RWPE1 (cell line): ENCODE measurements around the gene CRYM.
"Not testable (repeated sequence)": the region's sequence is repeated elsewhere in the genome, so short reads cannot be mapped to it uniquely, and the experiment has no call there.

ENCODE experiments used
- CTCF ChIA-PET: fragments of 350-600 bp; sonication (Branson Sonifier 250); formaldehyde crosslinking; extraction: SDS; loops from one replicate; lab custom pipeline; 2021; lab: Yijun Ruan, JAX
- POLR2A ChIA-PET: fragments of 400-600 bp; formaldehyde crosslinking; extraction: SDS; loops from one replicate; lab custom pipeline; 2020; ENCODE audit warnings: antibody characterized with exemption; ENCODE audit not compliant: low non-redundant PET; lab: Yijun Ruan, JAX
- DNase-seq: peaks from one replicate; pipeline ENCODE4 v3.0.0; 2012; ENCODE audit warnings: low spot score
- H3K27ac ChIP-seq: fragments of 450-650 bp; 2 replicates; pipeline ENCODE4 v1.5.1; 2017
- TF ChIP-seq, protein P1 (sequence below): fragments of 450-650 bp; conservative IDR thresholded peaks from 2 replicates; pipeline ENCODE4 v1.5.1; 2017; ENCODE audit warnings: low read depth, mild to moderate bottlenecking

CRYM gene

DNA sequence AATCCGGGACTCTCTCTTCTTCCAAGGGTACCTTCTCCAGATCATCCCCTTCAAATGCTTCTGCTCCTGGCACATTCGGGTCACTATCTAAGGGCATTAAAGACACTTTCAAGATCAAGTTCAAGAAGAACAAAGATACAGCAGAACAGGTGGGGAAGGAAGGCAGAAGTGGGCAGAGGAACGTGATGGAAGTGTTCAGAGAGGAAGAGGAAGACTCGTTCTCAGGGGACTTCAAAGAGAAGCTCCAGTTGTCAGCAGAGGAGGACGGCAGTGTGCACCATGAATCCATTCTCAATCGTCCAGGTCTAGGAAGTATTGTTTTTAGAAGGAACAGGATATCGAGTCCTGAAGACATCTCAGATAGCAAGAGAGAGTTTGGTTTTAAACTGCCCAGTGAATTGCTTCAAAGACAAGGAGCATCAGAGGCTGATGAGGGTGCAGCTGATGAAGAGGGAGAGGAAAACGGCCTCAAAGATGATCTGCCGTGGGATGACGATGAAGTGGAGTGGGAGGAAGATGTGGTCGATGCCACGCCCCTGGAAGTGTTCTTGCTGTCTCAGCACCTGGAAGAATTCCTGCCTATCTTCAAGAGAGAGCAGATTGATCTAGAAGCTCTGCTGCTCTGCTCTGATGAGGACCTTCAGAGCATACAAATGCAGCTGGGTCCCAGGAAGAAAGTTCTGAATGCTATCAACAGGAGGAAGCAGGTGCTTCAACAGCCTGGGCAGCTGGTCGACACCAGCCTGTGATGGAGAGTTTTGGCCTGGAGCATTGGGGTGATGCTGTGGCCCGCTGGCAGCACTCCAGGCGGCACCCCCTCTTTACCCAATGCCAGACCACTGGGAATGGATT, 27.8 kb downstream of the CRYM start:
- H3K27ac ChIP-seq = no peak overlapping the region

DNA sequence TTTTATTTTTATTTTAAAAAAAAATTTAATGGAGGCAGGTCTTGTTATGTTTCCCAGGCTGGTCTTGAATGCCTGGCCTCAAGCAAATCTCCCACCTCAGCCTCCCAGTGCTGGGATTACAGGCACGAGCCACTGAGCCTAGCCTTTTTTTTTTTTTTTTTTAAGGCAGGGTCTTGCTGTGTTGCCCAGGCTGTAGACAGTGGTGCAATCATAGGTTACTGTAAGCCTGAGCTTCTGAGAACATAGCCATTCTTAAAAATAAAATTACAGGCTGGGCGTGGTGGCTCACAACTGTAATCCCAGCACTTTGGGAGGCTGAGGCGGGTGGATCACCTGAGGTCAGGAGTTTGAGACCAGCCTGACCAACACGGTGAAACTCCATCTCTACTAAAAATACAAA, 29.9 kb downstream of the CRYM start:
- CTCF ChIA-PET, DNase-seq, H3K27ac ChIP-seq: not testable (repeated sequence)
- POLR2A ChIA-PET = interaction anchor here (0.7 kb wide), 1 partner anchor 35 kb away, joined by 9 read pairs; no protein-coding TSS in a partner anchor

More for the DNA sequence above, 27.8 kb downstream of the CRYM start:
- ChIA-PET CTCF (no interaction called here), POLR2A (no interaction called here)
- TF ChIP-seq, protein P1, sequence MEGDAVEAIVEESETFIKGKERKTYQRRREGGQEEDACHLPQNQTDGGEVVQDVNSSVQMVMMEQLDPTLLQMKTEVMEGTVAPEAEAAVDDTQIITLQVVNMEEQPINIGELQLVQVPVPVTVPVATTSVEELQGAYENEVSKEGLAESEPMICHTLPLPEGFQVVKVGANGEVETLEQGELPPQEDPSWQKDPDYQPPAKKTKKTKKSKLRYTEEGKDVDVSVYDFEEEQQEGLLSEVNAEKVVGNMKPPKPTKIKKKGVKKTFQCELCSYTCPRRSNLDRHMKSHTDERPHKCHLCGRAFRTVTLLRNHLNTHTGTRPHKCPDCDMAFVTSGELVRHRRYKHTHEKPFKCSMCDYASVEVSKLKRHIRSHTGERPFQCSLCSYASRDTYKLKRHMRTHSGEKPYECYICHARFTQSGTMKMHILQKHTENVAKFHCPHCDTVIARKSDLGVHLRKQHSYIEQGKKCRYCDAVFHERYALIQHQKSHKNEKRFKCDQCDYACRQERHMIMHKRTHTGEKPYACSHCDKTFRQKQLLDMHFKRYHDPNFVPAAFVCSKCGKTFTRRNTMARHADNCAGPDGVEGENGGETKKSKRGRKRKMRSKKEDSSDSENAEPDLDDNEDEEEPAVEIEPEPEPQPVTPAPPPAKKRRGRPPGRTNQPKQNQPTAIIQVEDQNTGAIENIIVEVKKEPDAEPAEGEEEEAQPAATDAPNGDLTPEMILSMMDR = no peak
- no peak for DNase-seq

DNA sequence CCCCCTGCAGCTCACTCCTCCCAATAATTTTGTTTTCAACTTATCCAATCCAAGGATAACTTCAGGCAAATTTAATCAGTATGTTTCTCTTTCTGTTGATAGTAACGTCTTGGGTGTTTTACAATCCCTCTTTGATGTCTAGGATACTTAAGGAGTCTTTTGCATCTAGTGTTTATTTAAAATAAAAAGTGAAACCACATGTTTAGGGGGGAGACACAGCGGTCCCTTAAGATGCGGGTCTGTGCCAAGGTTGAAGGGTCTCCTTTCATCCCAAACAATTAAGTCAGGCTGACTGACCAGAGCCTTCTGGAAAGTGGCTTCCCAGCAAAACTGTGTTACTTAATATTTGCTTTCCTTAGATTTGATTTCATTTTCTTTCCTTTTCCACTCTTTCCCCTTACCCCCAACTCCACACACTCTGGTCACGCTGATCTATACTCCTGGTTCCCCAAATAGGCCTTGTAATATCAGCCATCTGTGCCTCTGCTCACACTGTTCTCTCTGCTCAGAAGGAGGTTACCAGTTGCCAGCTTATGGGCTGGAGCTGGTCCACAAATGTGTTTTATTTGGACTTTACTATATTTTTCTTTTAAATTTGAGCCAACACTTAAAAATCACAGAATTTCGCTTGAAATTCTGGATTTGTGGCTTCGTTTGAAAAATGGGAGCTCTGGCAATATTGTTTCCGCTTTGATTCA, 33.4 kb downstream of the CRYM start:
- H3K27ac ChIP-seq = no peak overlapping the region
- ChIA-PET CTCF (no interaction called here), POLR2A (no interaction called here)
- no peak for DNase-seq
- TF ChIP-seq, protein P1 = no peak

DNA sequence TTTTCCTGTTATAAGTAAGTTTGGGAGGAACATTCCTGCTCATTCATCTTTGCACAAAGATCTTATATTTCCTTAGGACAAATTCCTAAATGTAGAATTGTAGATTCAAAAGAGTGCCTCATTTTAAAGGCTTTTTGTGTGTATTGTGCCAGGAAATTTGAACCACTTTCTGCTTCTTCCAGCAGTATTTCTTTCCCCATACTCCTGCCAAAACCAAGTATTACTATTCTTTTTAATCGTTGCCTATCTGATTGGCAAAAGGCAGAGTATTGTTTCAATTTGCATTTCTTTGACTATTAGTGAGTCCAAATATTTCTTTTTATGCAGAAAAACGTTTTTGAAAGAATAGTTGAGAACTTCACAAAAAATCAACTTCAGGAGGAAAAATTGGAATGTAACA, 35.3 kb downstream of the CRYM start:
- no peak overlapping the region for H3K27ac ChIP-seq
- TF ChIP-seq, protein P1 = no peak
- POLR2A ChIA-PET = no interaction called here
- CTCF ChIA-PET = interaction anchor here (0.5 kb wide), 1 partner anchor 560 kb away, joined by 3 read pairs; no protein-coding TSS in a partner anchor
- no peak for DNase-seq

DNA sequence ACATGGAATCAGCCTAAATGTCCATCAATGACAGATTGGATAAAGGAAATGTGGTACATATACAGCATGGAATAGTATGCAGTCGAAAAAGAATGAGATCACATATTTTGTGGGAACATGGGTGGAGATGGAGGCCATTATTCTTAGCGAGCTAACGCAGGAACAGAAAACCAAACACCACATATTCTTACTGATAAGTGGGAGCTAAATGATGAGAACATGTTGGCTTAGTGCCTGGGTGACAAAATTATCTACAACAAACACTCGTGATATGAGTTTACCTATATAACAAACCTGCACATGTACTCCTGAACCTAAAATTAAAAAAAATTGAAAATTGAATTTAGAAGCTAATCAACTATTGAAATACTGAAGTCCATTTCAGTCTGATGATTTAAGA, 38.4 kb downstream of the CRYM start:
- ChIA-PET CTCF (interaction anchor here (0.6 kb wide), 1 partner anchor 1846 kb away, joined by 4 read pairs; no protein-coding TSS in a partner anchor), POLR2A (no interaction called here)
- H3K27ac ChIP-seq = no peak overlapping the region
- TF ChIP-seq, protein P1 = no peak
- DNase-seq = no peak

DNA sequence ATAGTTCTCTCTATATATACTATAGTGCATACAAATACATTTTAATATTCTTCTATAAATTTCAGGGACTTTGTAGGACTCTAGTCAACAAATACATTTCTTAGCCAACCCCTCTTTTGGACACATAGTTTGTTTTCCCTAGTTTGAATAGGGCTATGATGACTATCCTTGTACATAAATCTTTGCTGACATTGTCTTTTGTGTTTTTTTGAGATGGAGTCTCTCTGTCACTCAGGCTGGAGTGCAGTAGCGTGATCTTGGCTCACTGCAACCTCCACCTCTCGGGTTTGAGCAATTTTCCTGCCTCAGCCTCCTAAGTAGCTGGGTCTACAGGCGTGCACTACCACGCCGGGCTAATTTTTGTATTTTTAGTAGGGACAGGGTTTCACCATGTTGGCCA, 41.3 kb downstream of the CRYM start:
- no peak overlapping the region for H3K27ac ChIP-seq
- ChIA-PET POLR2A (no interaction called here), CTCF (interaction anchor here (0.6 kb wide), 1 partner anchor 48 kb away, joined by 3 read pairs; no protein-coding TSS in a partner anchor)
- no peak for DNase-seq
- TF ChIP-seq, protein P1 = no peak
